ENCODE results near the gene LRIT1. TPM values are rescaled to one million over a fixed set of nuclear protein-coding genes. Genes with fewer than 3 reads are reported as not detected.

Gene LRIT1
- polyA plus RNA-seq, 2 of the 4 experiments (the other 2 are of a cell fraction), result not detected

DNA sequence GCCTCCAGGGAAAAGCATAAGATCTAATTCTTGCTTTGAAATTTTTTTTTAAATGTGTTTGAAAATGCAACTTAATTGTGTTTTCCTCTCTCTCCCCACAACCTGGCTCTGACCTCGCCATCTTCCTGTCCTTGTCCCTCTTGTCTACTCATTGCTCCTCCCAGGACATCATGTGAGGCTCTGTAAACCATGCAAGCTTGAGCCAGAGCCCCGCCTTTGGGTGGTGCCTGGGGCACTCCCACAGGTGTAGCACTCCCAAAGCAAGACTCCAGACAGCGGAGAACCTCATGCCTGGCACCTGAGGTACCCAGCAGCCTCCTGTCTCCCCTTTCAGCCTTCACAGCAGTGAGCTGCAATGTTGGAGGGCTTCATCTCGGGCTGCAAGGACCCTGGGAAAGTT is 56.8 kb downstream of the LRIT1 start:
- H3K4me1 ChIP-seq, result no peaks in the 10 kb centered on the region; the same call in 2 of the 3 replicates
- no peak overlapping the region for H3K27ac ChIP-seq
- no peak overlapping the region for H3K4me3 ChIP-seq
- POLR2A ChIA-PET, result no interaction called here
- TF ChIP-seq NR3C1 (IDR thresholded peaks at IDR 0.05) (no peak), CBX2 (IDR thresholded peaks at IDR 0.05; ENCODE audit: borderline replicate concordance, low read depth) (no peak), NPAS2 (CRISPR knock-in tag; IDR thresholded peaks at IDR 0.05; ENCODE audit: borderline replicate concordance) (no peak), ZFP36 (IDR thresholded peaks at IDR 0.05; ENCODE audit: borderline replicate concordance, partially characterized antibody) (no peak), MYC (IDR thresholded peaks at IDR 0.05; ENCODE audit: borderline replicate concordance, low read length) (no peak), ZNF302 (CRISPR knock-in tag; IDR thresholded peaks at IDR 0.05) (no peak), HMGXB4 (CRISPR knock-in tag; IDR thresholded peaks at IDR 0.05; ENCODE audit: borderline replicate concordance) (no peak), SMC3 (IDR thresholded peaks at IDR 0.05) (no peak), GATA3 (IDR thresholded peaks at IDR 0.05; ENCODE audit: borderline replicate concordance) (no peak), CHD2 (IDR thresholded peaks at IDR 0.05; ENCODE audit: low read length, partially characterized antibody) (no peak), FOXS1 (CRISPR knock-in tag; IDR thresholded peaks at IDR 0.05) (no peak), JUN (IDR thresholded peaks at IDR 0.05) (no peak), ESRRA (IDR thresholded peaks at IDR 0.05; ENCODE audit: borderline replicate concordance, low read length) (no peak), EP300 (IDR thresholded peaks at IDR 0.05) (no peak), HDAC2 (IDR thresholded peaks at IDR 0.05) (no peak), EHF (CRISPR knock-in tag; IDR thresholded peaks at IDR 0.05) (no peak)
- TF ChIP-seq, protein P1, sequence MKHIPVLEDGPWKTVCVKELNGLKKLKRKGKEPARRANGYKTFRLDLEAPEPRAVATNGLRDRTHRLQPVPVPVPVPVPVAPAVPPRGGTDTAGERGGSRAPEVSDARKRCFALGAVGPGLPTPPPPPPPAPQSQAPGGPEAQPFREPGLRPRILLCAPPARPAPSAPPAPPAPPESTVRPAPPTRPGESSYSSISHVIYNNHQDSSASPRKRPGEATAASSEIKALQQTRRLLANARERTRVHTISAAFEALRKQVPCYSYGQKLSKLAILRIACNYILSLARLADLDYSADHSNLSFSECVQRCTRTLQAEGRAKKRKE (CRISPR knock-in tag; IDR thresholded peaks at IDR 0.05; ENCODE audit: low read depth), result no peak
- TF ChIP-seq, protein P2, sequence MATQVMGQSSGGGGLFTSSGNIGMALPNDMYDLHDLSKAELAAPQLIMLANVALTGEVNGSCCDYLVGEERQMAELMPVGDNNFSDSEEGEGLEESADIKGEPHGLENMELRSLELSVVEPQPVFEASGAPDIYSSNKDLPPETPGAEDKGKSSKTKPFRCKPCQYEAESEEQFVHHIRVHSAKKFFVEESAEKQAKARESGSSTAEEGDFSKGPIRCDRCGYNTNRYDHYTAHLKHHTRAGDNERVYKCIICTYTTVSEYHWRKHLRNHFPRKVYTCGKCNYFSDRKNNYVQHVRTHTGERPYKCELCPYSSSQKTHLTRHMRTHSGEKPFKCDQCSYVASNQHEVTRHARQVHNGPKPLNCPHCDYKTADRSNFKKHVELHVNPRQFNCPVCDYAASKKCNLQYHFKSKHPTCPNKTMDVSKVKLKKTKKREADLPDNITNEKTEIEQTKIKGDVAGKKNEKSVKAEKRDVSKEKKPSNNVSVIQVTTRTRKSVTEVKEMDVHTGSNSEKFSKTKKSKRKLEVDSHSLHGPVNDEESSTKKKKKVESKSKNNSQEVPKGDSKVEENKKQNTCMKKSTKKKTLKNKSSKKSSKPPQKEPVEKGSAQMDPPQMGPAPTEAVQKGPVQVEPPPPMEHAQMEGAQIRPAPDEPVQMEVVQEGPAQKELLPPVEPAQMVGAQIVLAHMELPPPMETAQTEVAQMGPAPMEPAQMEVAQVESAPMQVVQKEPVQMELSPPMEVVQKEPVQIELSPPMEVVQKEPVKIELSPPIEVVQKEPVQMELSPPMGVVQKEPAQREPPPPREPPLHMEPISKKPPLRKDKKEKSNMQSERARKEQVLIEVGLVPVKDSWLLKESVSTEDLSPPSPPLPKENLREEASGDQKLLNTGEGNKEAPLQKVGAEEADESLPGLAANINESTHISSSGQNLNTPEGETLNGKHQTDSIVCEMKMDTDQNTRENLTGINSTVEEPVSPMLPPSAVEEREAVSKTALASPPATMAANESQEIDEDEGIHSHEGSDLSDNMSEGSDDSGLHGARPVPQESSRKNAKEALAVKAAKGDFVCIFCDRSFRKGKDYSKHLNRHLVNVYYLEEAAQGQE (IDR thresholded peaks at IDR 0.05), result no peak
- TF ChIP-seq, protein P3, sequence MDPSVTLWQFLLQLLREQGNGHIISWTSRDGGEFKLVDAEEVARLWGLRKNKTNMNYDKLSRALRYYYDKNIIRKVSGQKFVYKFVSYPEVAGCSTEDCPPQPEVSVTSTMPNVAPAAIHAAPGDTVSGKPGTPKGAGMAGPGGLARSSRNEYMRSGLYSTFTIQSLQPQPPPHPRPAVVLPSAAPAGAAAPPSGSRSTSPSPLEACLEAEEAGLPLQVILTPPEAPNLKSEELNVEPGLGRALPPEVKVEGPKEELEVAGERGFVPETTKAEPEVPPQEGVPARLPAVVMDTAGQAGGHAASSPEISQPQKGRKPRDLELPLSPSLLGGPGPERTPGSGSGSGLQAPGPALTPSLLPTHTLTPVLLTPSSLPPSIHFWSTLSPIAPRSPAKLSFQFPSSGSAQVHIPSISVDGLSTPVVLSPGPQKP (IDR thresholded peaks at IDR 0.05; ENCODE audit: low read depth, low read length), result no peak
- H3K4me2 ChIP-seq, result no peak overlapping the region
- DNase-seq (ENCODE audit: low read depth in 1 of 2, low spot score in 1 of 2) (no peak), FAIRE-seq (no peak), ATAC-seq (no peak)
- WGBS (ENCODE audit: missing lambda C conversion rate), result 22% methylated on average over 4 of the region's 4 CpGs
- no peaks in the 10 kb centered on the region for H3K9me3 ChIP-seq
- CTCF ChIA-PET, result interaction anchor here (0.7 to 1.5 kb wide), 2 partner anchors 10 to 474 kb away, joined by 3 to 5 read pairs; partner anchors contain the start of gene CDHR1

DNA sequence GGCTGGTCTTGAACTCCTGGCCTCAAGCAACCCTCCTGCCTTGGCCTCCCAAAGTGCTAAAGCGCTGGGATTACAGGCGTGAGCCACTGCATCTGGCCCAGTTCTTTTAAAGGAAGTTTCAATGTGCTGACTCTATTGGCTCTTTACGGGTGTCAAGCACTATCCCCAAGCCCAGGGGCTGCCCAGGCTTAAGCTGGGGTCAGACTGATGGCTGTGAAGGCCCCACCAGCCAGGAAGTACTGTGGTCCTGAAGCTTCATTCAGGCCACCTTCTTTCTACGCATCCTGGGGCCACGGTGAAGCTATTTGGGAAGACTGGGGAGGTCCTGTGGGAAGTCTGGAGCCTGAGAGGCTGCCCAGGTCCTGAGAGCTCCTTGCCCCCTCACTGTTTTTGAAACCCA is 59.7 kb downstream of the LRIT1 start:
- no peak for ATAC-seq
- Histone ChIP-seq H3K4me1 (no peaks in the 10 kb centered on the region; the same call in 2 of the 3 replicates), H3K9me3 (no peaks in the 10 kb centered on the region), H3K4me3 (no peak overlapping the region), H3K4me2 (no peak overlapping the region), H3K27ac (no peak overlapping the region)
- 67% methylated on average over 5 of the region's 5 CpGs for WGBS (ENCODE audit: missing lambda C conversion rate)
- FAIRE-seq, result no peak
- DNase-seq (ENCODE audit: low read depth in 1 of 2, low spot score in 1 of 2), result no peak
- ChIA-PET CTCF (no interaction called here), POLR2A (no interaction called here)
- TF ChIP-seq HOXB5 (CRISPR knock-in tag; IDR thresholded peaks at IDR 0.05) (no peak), EP300 (IDR thresholded peaks at IDR 0.05) (no peak), RNF2 (IDR thresholded peaks at IDR 0.05; ENCODE audit: borderline replicate concordance, low read depth) (no peak), ZFP36 (IDR thresholded peaks at IDR 0.05; ENCODE audit: borderline replicate concordance, partially characterized antibody) (no peak), PHF8 (IDR thresholded peaks at IDR 0.05; ENCODE audit: borderline replicate concordance, low read depth) (no peak), RFX5 (IDR thresholded peaks at IDR 0.05) (no peak), TFCP2L1 (CRISPR knock-in tag; IDR thresholded peaks at IDR 0.05) (no peak), CHD2 (IDR thresholded peaks at IDR 0.05; ENCODE audit: low read length, partially characterized antibody) (no peak), SMC3 (IDR thresholded peaks at IDR 0.05) (no peak), HEYL (CRISPR knock-in tag; IDR thresholded peaks at IDR 0.05) (no peak), TP53 (CRISPR knock-in tag; IDR thresholded peaks at IDR 0.05) (no peak), CEBPB (IDR thresholded peaks at IDR 0.05) (no peak)
- TF ChIP-seq, protein P2 (IDR thresholded peaks at IDR 0.05), result no peak

All from A549 (cell line).